HepG2 (cell line): ENCODE data around the gene WNT5B. TPM values are rescaled to one million over a fixed set of nuclear protein-coding genes. Genes with fewer than 3 reads are reported as not detected.

ENCODE experiments used
- ATF6 ChIP-seq: sonication (generic); formaldehyde crosslinking; conservative IDR thresholded peaks from 2 replicates; pipeline ENCODE4 v1.4.0; 2020; ENCODE audit warnings: missing genetic modification reagents
- CENPBD1 ChIP-seq: sonication (generic); formaldehyde crosslinking; IDR thresholded peaks from 2 replicates; pipeline ENCODE4 v1.8.0; 2022; ENCODE audit warnings: missing genetic modification reagents, low read depth, mild to moderate bottlenecking, borderline replicate concordance
- ESRRA ChIP-seq: sonication (generic); formaldehyde crosslinking; IDR thresholded peaks from 2 replicates; pipeline ENCODE4 v1.5.1; 2020; ENCODE audit warnings: mild to moderate bottlenecking, low read depth, missing genetic modification reagents
- FOXJ3 ChIP-seq: sonication (generic); formaldehyde crosslinking; IDR thresholded peaks from 2 replicates; pipeline ENCODE4 v1.4.0; 2020; ENCODE audit warnings: missing genetic modification reagents, mild to moderate bottlenecking, borderline replicate concordance
- GATAD1 ChIP-seq: IDR thresholded peaks from 2 replicates; pipeline ENCODE4 v1.6.1; 2016; ENCODE audit warnings: missing genetic modification reagents, missing compliant biosample characterization
- IKZF4 ChIP-seq: sonication (generic); formaldehyde crosslinking; IDR thresholded peaks from 2 replicates; pipeline ENCODE4 v1.5.1; 2020; ENCODE audit warnings: borderline replicate concordance, mild to moderate bottlenecking, low read depth, missing genetic modification reagents; ENCODE audit errors: not compliant biosample characterization
- IRF1 ChIP-seq: sonication (generic); formaldehyde crosslinking; IDR thresholded peaks from 2 replicates; pipeline ENCODE4 v1.4.0; 2020; ENCODE audit warnings: low read depth, mild to moderate bottlenecking, missing genetic modification reagents
- MED1 ChIP-seq: sonication (generic); formaldehyde crosslinking; IDR thresholded peaks from 2 replicates; pipeline ENCODE4 v1.4.0; 2020; ENCODE audit warnings: missing genetic modification reagents
- MIER3 ChIP-seq: IDR thresholded peaks from 2 replicates; pipeline ENCODE4 v1.6.1; 2016; ENCODE audit warnings: missing compliant biosample characterization, borderline replicate concordance
- MXD1 ChIP-seq: sonication (generic); formaldehyde crosslinking; IDR thresholded peaks from 2 replicates; pipeline ENCODE4 v1.4.0; 2020; ENCODE audit warnings: mild to moderate bottlenecking, missing genetic modification reagents
- PBX3 ChIP-seq: sonication (generic); formaldehyde crosslinking; IDR thresholded peaks from 2 replicates; pipeline ENCODE4 v1.8.1; 2023; ENCODE audit warnings: missing genetic modification reagents, inconsistent platforms, borderline replicate concordance
- PCBP2 ChIP-seq: fragments of 200-400 bp; formaldehyde crosslinking; optimal IDR thresholded peaks from 2 replicates; pipeline ENCODE3; 2018; ENCODE audit warnings: low read length, low read depth; ENCODE audit not compliant: poor library complexity, severe bottlenecking
- POGK ChIP-seq: sonication (generic); formaldehyde crosslinking; conservative IDR thresholded peaks from 2 replicates; pipeline ENCODE4 v1.8.0; 2022; ENCODE audit warnings: mild to moderate bottlenecking, moderate library complexity, missing genetic modification reagents
- SIN3A ChIP-seq: IDR thresholded peaks from 2 replicates; pipeline ENCODE4 v1.6.1; 2011; ENCODE audit warnings: low read depth, mild to moderate bottlenecking, control low read depth, low read length, borderline replicate concordance
- TEAD3 ChIP-seq: optimal IDR thresholded peaks from 2 replicates; pipeline ENCODE3; 2016; ENCODE audit warnings: borderline replicate concordance
- XBP1 ChIP-seq: sonication (generic); formaldehyde crosslinking; IDR thresholded peaks from 2 replicates; pipeline ENCODE4 v1.5.0; 2020; ENCODE audit warnings: missing genetic modification reagents
- ZNF101 ChIP-seq: sonication (generic); formaldehyde crosslinking; IDR thresholded peaks from 2 replicates; pipeline ENCODE4 v1.4.0; 2020; ENCODE audit warnings: mild to moderate bottlenecking, low read depth, missing genetic modification reagents, borderline replicate concordance
- ZNF639 ChIP-seq: conservative IDR thresholded peaks from 2 replicates; pipeline ENCODE4 v1.6.1; 2018; ENCODE audit warnings: missing genetic modification reagents
- ZNF724P ChIP-seq: sonication (generic); formaldehyde crosslinking; IDR thresholded peaks from 2 replicates; pipeline ENCODE4 v1.8.0; 2022; ENCODE audit warnings: missing genetic modification reagents, borderline replicate concordance
- ZSCAN25 ChIP-seq: sonication (generic); formaldehyde crosslinking; IDR thresholded peaks from 2 replicates; pipeline ENCODE4 v1.8.0; 2022; ENCODE audit warnings: mild to moderate bottlenecking, missing genetic modification reagents
- polyA plus RNA-seq, 8 experiments: library from polyadenylated mRNA; depleted of rRNA in 3 of 8; stranded (reverse) in 7 of 8; unstranded in 1 of 8; fragments of >200 nt; fragmentation: Illumina TruSeq in 4 of 8; extraction: Trizol in 4 of 8; gene quantifications; 2 replicates each; pipeline versions ENCODE4 v1.2.1 to v1.2.3, GENCODE V29; 2011 to 2016; ENCODE audit warnings: low read depth in 4 of 8, missing spikeins in 1 of 8, mixed read lengths in 1 of 8; ENCODE audit not compliant: insufficient read depth in 1 of 8
- total RNA-seq, 5 experiments: library from RNA; depleted of rRNA; stranded (reverse); fragments of >200 nt; fragmentation: Illumina TruSeq; extraction: Trizol; gene quantifications; 2 replicates each; pipeline ENCODE4 v1.2.3, GENCODE V29; 2016; ENCODE audit warnings: low read depth in 1 of 5

Gene WNT5B
- total and polyA plus RNA-seq, 2 of the 13 experiments (the other 11 are each of a cell fraction or from before 2014, with no cell fraction given): 0.04 TPM; not detected in 1

GRCh38 chr12:1660304-1661187 is 31.5 kb downstream of the WNT5B start (continued):
- TF ChIP-seq POGK: no peak
- no peak for TF ChIP-seq GATAD1
- no peak for TF ChIP-seq SIN3A
- no peak for TF ChIP-seq ESRRA
- TF ChIP-seq FOXJ3 (CRISPR knock-in tag): no peak
- TF ChIP-seq ZNF724P (CRISPR knock-in tag): no peak
- no peak for TF ChIP-seq PBX3
- TF ChIP-seq CENPBD1 (CRISPR knock-in tag): no peak
- TF ChIP-seq XBP1 (CRISPR knock-in tag): no peak
- TF ChIP-seq IKZF4: no peak
- TF ChIP-seq MXD1 (CRISPR knock-in tag): no peak
- TF ChIP-seq MIER3 (CRISPR knock-in tag): peak; percentile 58; the same call in 1 of the 2 replicates
- TF ChIP-seq IRF1 (CRISPR knock-in tag): no peak
- no peak for TF ChIP-seq ZNF101 (CRISPR knock-in tag)
- no peak for TF ChIP-seq PCBP2
- peak; percentile 82 for TF ChIP-seq MED1 (CRISPR knock-in tag)
- no peak; the same call in 1 of the 2 replicates for TF ChIP-seq ZSCAN25
- no peak for TF ChIP-seq ATF6 (CRISPR knock-in tag)
- no peak for TF ChIP-seq ZNF639
- peak; percentile 18 for TF ChIP-seq TEAD3
